Fibroblast of lung (primary cell): ENCODE measurements around the gene TNS1.

ENCODE experiments used
- EZH2 ChIP-seq: IDR thresholded peaks from 2 replicates; pipeline ENCODE4 v1.5.1; 2012; ENCODE audit warnings: low read length, control low read depth, mild to moderate bottlenecking; ENCODE audit errors: missing control alignments
- TF ChIP-seq, protein P1 (sequence below), 2 donors: IDR thresholded peaks in 1 of 2; conservative IDR thresholded peaks in 1 of 2; 1 replicate in 1 of 2; 2 replicates in 1 of 2; pipeline ENCODE4 v1.5.1; 2011 to 2012; ENCODE audit warnings: low read length in 2 of 2, control low read depth in 1 of 2, inconsistent platforms in 1 of 2, low read depth in 1 of 2, mild to moderate bottlenecking in 1 of 2

DNA sequence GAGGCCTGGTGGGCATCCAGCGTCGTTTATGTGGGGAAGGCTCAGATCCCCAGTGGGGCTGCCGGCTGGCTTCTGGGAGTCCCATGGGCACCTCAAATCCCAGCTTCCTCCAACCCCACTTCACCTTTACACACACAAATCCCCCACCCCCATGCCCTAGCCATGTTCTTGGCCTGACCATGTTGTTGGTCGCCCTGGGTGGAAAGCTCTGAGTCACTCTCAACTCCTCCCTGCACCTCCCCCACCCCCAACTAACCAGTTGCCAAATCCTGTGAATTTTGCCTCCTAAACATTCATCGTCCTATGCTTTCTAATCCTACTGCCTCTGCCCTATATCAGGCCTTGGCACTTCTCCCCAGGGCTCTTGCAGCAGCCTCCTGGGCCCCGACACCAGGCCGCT lies 6.4 kb downstream of the TNS1 start:
- TF ChIP-seq, protein P1, sequence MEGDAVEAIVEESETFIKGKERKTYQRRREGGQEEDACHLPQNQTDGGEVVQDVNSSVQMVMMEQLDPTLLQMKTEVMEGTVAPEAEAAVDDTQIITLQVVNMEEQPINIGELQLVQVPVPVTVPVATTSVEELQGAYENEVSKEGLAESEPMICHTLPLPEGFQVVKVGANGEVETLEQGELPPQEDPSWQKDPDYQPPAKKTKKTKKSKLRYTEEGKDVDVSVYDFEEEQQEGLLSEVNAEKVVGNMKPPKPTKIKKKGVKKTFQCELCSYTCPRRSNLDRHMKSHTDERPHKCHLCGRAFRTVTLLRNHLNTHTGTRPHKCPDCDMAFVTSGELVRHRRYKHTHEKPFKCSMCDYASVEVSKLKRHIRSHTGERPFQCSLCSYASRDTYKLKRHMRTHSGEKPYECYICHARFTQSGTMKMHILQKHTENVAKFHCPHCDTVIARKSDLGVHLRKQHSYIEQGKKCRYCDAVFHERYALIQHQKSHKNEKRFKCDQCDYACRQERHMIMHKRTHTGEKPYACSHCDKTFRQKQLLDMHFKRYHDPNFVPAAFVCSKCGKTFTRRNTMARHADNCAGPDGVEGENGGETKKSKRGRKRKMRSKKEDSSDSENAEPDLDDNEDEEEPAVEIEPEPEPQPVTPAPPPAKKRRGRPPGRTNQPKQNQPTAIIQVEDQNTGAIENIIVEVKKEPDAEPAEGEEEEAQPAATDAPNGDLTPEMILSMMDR (conservative IDR thresholded peaks at IDR 0.05 in 1 of 2, IDR thresholded peaks at IDR 0.05 in 1 of 2; ENCODE audit: low read depth in 1 of 2, low read length in 2 of 2), result no peak
- no peak for TF ChIP-seq EZH2
